H7 (cell line): ENCODE results near the gene ALK. TPM values are rescaled to one million over a fixed set of nuclear protein-coding genes. Genes with fewer than 3 reads are reported as not detected.

Source experiments
- DNase-seq: peaks from one replicate; pipeline ENCODE4 v3.0.0; 2012
- H3K27me3 ChIP-seq: 2 replicates; pipeline ENCODE4 v1.6.0; 2011; ENCODE audit warnings: mild to moderate bottlenecking, low read length; ENCODE audit not compliant: control insufficient read depth, insufficient read depth
- H3K36me3 ChIP-seq: replicated peaks from 2 replicates; pipeline ENCODE4 v1.5.1; 2011; ENCODE audit warnings: low read length; ENCODE audit not compliant: control insufficient read depth, insufficient read depth
- H3K4me3 ChIP-seq: 2 replicates; pipeline ENCODE4 v1.5.1; 2011; ENCODE audit warnings: low read depth, mild to moderate bottlenecking, control low read depth, low read length, moderate library complexity; ENCODE audit not compliant: insufficient read depth
- total RNA-seq: library from RNA; depleted of rRNA; stranded (reverse); fragments of >200 nt; shearing (Covaris generic); gene quantifications from 2 replicates; pipeline ENCODE4 v1.2.3, GENCODE V29; 2014

Gene ALK
- total RNA-seq, 1 experiment from 2014 or later: 0.21 TPM

DNA sequence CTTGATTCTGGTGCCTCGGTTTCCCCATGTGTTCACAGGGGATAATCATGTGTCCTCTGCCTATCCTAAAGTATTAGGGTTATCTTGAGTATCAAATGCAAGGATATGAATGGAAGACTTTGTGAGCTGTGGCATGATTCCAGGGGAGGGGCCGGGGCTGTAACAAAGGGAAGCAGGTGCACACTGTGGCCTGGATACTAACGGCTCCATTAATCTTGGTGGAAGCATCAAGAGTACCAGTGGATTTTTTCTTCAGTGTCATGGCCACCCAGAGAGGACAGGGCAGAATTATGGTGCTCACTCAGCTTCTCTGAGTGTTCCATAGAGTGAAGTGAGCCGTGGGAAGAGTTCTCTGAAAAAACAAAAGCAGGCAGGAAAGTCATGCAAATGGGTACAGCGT is 320.1 kb downstream of the ALK start:
- H3K36me3 ChIP-seq: no peaks in the 10 kb centered on the region
- no peak overlapping the region for H3K4me3 ChIP-seq
- DNase-seq: no peak
- no peaks in the 10 kb centered on the region for H3K27me3 ChIP-seq

DNA sequence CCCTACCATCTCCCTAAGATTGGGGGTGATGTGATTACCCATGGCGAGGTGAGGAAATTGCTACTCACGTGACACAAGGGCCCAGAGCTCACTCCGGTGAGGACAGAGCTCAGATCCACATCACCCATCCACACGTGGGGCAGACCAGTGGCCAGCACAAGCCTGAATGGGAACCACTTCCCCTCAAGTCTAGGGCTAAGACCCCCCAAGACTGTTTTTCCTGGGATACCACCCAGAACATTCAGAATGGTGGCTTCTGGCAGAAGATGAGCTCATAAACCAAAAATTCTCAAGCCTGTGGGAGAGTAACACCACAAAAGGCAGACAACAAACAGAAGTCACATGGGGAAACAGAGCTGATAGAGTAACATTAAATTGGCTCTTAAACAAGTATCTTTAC is 321.4 kb downstream of the ALK start:
- no peak for DNase-seq
- Histone ChIP-seq H3K27me3 (no peaks in the 10 kb centered on the region), H3K36me3 (no peaks in the 10 kb centered on the region), H3K4me3 (no peak overlapping the region)

DNA sequence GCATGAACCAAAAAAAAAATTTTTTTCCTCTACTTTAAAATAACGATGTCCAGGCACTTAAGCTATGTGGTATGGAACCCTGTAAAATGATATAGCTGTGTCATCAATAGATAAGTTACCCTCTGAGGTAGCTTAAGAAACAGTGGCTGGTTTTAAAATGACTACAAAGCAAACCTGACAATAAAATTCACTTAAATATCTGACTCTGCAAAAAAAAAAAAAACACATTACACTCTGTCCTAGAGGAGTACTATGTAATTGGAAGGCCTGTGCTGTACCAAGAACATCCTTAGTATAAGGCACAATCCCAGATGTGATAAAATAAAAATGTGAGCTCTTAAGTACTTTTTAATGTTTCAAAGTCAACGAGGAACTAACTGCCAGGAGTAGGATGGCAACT is 322.4 kb downstream of the ALK start:
- no peaks in the 10 kb centered on the region for H3K27me3 ChIP-seq
- DNase-seq: no peak
- H3K36me3 ChIP-seq: no peaks in the 10 kb centered on the region
- H3K4me3 ChIP-seq: no peak overlapping the region

DNA sequence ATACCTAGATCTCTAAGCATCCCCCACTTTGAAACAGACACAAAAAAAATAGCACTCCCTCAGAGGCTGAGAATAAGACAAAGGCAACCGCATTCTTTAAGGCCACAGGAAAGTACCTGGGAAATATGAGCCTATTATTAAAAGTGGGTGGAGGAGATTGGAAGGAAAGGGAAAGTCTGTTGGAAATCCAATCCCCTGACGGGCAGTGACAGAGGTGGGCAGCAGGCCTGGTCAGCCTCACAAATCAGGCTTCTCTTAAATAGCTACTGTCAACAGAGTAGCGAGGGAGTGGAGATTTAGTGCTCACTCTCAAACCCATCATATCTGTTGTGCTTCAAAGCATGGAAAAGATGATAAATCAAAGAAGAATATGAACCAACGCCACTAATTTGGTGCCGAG is 324.4 kb downstream of the ALK start:
- Histone ChIP-seq H3K36me3 (no peaks in the 10 kb centered on the region), H3K27me3 (no peaks in the 10 kb centered on the region), H3K4me3 (no peak overlapping the region)
- DNase-seq: no peak

DNA sequence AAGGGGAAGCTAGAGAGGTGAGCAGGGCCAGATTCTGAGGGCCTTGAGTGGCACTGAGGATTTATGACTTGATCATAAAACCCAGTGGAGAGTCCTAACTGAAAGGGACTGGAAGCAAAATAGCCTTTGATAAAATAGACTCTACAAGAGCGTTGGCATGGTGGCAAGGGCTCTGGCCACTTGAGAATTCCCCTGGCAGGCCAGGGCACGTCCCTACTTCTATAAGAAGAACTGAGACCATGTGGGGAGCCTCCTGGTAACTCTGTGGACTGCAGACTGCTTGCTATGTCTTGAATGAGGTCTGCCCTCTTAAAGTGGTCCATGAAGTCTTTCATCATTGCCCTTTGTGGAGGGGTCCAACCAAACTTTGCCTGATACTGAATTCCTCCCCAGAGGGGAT is 324.8 kb downstream of the ALK start:
- Histone ChIP-seq H3K36me3 (no peaks in the 10 kb centered on the region), H3K27me3 (no peaks in the 10 kb centered on the region), H3K4me3 (no peak overlapping the region)
- no peak for DNase-seq

DNA sequence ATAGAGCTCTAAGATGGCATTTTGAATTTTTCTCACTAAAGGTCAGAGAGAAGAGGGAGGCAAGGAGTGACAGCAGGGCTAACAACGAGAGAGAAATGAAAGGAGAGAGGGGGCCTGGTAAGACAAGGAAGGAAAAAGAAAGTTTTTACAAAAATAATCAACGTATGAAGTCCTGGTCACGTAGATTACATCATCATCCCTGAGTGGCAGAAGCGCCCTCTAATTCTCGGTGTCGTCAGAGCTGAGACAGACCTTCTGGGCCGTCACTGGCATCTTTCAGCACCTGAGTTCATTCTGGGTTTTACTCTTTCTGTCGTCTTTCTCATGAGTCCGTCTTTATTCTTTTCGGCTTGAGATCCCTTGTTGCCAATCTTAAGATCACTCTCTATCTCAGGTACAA is 329.8 kb downstream of the ALK start:
- Histone ChIP-seq H3K36me3 (no peaks in the 10 kb centered on the region), H3K4me3 (no peak overlapping the region), H3K27me3 (no peaks in the 10 kb centered on the region)
- no peak for DNase-seq

DNA sequence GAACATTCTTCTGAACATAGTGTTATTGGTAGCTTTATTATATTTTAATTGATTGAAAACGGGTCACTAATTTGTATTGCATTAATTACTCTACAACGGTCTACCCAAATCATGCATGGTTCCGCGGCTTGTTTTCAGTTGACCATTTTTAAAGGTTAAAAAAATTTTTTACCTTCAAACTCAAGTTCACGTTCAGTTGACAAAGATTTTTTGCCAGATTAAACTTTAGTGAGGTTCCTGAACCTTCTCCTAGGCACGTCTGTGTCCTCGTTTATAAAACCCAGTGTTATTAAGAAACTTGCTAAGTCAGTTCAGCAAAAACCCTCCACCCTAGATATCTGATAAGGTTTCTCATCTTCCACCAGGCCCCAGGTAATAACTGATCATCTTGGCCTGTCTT is 331.2 kb downstream of the ALK start:
- no peaks in the 10 kb centered on the region for H3K36me3 ChIP-seq
- no peak for DNase-seq
- H3K4me3 ChIP-seq: no peak overlapping the region
- H3K27me3 ChIP-seq: no peaks in the 10 kb centered on the region

DNA sequence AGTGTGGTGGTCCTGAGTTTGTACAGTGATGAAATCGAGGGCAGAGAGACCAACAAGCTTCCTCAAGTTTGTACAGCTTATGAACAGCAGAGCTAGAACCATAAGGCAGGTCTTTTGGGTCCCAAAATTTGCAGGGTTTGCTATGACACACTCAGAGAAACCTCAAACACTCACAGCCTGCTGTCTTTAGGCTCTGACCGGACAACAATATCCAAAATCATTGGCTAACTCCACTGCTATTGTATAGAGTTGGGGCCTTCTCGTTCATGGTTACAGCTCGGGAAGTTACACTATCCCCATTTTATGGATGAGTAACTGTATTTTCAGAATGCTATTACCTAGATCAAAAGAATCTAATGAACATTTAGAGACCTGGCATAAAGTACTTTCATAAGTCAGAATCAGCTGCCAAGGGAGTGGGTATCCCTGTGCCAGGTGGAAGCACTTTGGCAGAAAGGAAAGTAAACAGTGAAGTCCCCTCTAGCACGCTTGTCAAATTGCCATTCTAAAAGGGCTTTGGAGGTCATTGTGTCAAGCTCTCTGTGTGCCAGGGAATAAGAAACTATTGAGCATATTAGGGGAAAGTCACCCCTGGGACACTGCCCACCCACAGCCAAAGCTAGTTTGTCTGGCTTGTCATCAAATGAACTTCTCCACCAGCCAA is 331.8 kb downstream of the ALK start:
- Histone ChIP-seq H3K4me3 (no peak overlapping the region), H3K36me3 (no peaks in the 10 kb centered on the region), H3K27me3 (no peaks in the 10 kb centered on the region)
- DNase-seq: no peak

DNA sequence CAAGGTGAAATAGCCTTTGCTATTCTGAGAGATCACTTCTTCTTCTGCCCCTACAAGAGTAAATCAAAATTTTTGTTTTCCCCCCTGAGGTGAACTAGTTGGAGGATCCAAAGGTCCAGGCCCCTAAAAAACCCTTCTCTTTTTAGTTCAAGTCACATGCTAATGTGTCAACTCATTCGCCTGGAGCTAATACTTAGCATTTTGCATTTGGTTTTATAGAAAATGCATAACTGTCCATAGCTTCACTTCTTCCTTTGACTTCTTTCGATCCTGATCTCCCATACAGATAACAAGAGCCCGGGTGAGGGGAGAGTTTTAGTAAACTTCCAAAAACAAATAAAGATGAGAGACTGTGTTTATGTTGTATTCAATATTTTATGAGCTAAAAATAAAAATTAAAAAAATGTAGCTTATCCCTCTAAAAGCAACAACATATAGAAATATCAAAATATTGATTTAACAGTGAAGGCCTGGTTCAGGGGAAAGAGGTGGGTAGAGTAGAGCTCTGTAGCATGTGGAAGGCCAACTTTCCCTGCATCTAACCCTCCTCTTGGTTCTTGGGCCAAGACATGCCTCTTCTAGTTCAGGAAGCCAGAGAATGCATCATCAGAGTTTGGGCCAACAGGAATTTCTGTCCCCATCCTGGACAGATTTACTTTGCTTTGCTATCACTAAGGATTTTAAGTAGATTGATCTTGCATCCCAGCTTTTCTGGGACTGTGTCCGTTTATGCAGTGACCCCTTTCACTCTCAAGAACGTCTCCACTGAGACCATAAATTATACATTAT is 333.8 kb downstream of the ALK start:
- Histone ChIP-seq H3K4me3 (no peak overlapping the region), H3K27me3 (no peaks in the 10 kb centered on the region), H3K36me3 (no peaks in the 10 kb centered on the region)
- DNase-seq: no peak

DNA sequence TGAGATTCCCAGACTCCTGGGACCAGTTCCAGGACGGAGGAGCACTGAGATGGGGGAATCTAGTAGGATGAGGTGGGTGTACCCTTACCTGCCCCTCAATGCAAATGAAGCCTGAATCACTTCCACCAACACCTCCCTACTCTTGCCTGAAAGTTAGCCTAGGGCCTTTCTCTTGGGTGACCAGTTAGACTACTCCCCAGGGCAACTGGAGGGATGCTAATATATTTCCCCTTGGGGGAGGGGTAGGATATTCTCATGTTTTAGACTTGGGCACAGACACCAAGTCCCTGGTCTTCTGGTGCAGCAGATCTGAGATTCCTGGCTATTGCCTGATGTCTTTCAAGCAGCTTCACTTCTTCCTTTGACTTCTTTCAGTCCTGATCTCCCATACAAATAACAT is 334.5 kb downstream of the ALK start:
- no peaks in the 10 kb centered on the region for H3K36me3 ChIP-seq
- no peak for DNase-seq
- H3K4me3 ChIP-seq: no peak overlapping the region
- no peaks in the 10 kb centered on the region for H3K27me3 ChIP-seq

DNA sequence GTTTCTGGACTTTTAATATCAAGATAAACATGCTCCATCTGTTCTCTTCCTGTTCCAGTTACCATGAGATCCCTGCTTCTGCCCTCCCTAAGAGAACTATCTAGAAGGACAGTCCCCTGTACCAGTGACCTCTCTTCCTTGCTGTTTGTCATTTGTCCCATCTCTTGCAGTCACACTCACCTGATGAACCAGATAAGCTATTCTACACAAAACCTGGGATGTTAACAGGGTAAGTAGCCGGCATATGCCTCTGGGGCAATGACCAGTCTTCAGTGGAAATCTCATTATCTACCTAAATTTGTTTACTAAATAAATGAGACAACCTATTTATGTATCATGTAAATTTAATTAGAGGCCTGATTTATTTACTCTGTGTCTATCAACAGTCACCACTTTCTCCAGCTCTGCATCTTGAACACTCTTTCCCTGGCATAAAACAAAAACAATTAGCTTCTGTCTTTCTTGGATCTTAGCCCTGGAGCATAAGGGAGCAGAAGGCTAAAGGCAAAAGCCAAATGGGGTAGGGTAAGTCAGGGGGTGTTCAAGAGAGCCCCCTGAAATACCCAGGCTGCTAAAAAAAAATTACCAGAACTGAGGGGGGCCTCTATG is 337.7 kb downstream of the ALK start:
- no peak for DNase-seq
- H3K4me3 ChIP-seq: no peak overlapping the region
- H3K36me3 ChIP-seq: no peaks in the 10 kb centered on the region
- no peaks in the 10 kb centered on the region; the same call in 1 of the 2 replicates for H3K27me3 ChIP-seq

DNA sequence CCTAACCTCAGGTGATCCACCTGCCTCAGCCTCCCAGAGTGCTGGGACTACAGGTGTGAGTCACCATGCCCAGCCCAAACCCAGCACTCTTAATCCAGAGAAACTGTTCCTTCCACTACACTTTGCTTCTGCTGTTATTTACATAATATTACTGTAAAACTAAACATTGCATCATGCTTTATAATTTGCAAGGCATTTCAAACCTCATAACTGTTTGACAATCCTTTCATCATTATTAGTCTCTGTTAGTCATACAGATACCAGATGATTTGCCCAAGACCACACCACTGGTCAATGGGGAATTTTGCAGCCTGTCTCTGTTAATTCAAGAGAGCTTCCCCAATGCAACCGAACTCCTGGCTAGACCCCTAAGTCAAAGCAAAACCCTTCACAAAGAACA is 338.3 kb downstream of the ALK start:
- no peaks in the 10 kb centered on the region; the same call in 1 of the 2 replicates for H3K27me3 ChIP-seq
- H3K4me3 ChIP-seq: no peak overlapping the region
- H3K36me3 ChIP-seq: no peaks in the 10 kb centered on the region
- DNase-seq: no peak

DNA sequence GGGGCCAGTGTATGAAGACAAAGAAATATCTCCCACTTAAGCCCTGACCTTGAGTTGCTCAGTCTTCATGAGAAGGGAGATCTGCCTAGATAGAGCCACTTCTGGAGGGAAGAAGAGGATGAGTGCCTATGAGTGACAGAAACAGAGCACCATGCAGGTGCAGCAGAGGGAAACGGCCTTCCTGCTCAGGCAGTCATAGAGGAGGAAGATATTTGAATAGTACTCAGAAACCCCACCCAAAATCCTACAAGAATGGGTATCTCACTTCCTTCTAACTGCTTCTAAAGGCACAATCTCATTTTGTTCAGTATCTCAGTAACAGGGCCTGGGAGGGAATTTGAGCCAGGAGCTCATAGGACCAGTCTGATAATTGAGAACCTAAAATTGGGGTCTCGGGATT is 339.3 kb downstream of the ALK start:
- Histone ChIP-seq H3K36me3 (no peaks in the 10 kb centered on the region), H3K27me3 (no peaks in the 10 kb centered on the region; the same call in 1 of the 2 replicates), H3K4me3 (no peak overlapping the region)
- no peak for DNase-seq

DNA sequence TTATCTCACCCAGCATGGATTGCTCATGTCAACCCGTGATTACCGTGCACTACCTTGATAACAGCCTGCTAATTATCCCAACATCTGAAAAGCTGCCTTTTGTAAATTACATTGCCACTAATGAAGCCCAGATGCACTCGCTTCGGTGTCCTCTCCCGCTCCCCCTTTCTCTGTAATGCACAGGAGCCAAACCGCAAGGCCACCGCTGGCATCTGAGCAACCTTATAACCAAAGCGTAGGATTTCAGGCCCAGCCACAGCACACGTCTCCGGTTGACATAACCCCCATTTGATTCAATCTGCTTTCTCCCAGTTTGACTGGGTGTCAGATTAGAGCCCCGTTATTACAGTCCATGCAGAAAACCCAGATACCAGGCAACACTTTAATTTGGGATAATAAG is 341.2 kb downstream of the ALK start:
- Histone ChIP-seq H3K4me3 (no peak overlapping the region), H3K36me3 (no peaks in the 10 kb centered on the region), H3K27me3 (no peaks in the 10 kb centered on the region; the same call in 1 of the 2 replicates)
- DNase-seq: no peak

DNA sequence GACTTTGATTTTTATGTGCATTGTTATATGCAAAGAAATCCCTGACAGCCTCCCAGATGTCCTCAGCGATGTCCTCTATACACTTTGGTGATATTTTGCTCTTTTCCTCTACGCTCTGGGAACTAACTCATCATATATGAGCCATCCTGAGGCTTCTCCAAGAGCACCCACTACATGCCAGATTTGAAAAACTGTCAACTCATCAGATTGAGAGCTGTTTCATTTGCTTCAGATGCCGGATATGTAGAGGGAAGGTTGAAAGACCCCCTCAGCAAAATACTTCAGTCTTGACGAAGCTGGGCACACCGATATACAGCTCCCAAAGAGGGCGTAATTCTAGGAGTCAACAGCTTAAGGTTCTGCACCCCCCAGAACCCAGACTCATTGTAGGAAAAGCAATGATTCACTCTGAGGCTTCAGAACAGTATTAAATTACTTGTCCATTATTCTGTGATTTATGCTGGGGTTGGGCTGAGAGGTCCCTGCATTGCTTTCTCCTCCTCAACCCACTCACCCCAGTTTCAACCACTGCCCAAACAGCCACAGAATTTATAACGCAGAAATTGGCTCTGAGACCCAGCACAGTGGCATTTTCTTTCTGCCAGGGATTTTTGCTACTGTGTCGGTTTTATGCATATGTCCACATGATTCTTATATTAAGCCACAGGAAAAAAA is 341.8 kb downstream of the ALK start:
- no peak for DNase-seq
- Histone ChIP-seq H3K4me3 (no peak overlapping the region), H3K27me3 (no peaks in the 10 kb centered on the region; the same call in 1 of the 2 replicates), H3K36me3 (no peaks in the 10 kb centered on the region)
